MG63 (cell line): Measurements from ENCODE around the gene PDCD1LG2. TPM values are rescaled to one million over a fixed set of nuclear protein-coding genes. Genes with fewer than 3 reads are reported as not detected.
"Not testable (repeated sequence)": the region's sequence is repeated elsewhere in the genome, so short reads cannot be mapped to it uniquely, and the experiment has no call there.

ENCODE experiments used
- DNase-seq: peaks from one replicate; pipeline ENCODE4 v3.0.0-alpha.2; 2020
- H3K27me3 ChIP-seq: fragments of 250-450 bp; sonication (Bioruptor Pico); 2 replicates; pipeline ENCODE4 v1.5.1; 2020; ENCODE audit warnings: mild to moderate bottlenecking, moderate library complexity
- H3K36me3 ChIP-seq: fragments of 250-450 bp; sonication (Bioruptor Pico); 2 replicates; pipeline ENCODE4 v1.5.1; 2020; ENCODE audit warnings: mild to moderate bottlenecking, moderate library complexity
- H3K4me3 ChIP-seq: fragments of 250-450 bp; sonication (Bioruptor Pico); 2 replicates; pipeline ENCODE4 v1.5.1; 2020; ENCODE audit warnings: mild to moderate bottlenecking, moderate library complexity
- H3K9me3 ChIP-seq: fragments of 250-450 bp; sonication (Bioruptor Pico); 2 replicates; pipeline ENCODE4 v1.5.1; 2020; ENCODE audit warnings: mild to moderate bottlenecking, moderate library complexity
- total RNA-seq: library from RNA; depleted of rRNA; stranded (reverse); fragments of >200 nt; shearing (Covaris generic); gene quantifications from 2 replicates; pipeline ENCODE4 v1.2.3, GENCODE V29; 2014; ENCODE audit warnings: low replicate concordance

The PDCD1LG2 gene
- total RNA-seq, 1 experiment from 2014 or later: 0.82 TPM

- Histone ChIP-seq H3K9me3 (no peaks in the 10 kb centered on the region), H3K36me3 (no peaks in the 10 kb centered on the region), H3K4me3 (no peak overlapping the region), H3K27me3 (no peaks in the 10 kb centered on the region)
- no peak for DNase-seq
Measured at GRCh38 chr9:5569891-5570290, 59.6 kb downstream of the PDCD1LG2 start.

GRCh38 chr9:5571629-5572232 lies 61.4 kb downstream of the PDCD1LG2 start:
- no peaks in the 10 kb centered on the region for H3K9me3 ChIP-seq
- DNase-seq: no peak
- no peaks in the 10 kb centered on the region for H3K27me3 ChIP-seq
- H3K4me3 ChIP-seq: no peak overlapping the region
- H3K36me3 ChIP-seq: no peaks in the 10 kb centered on the region

GRCh38 chr9:5574097-5574496 lies 63.8 kb downstream of the PDCD1LG2 start:
- DNase-seq: no peak
- Histone ChIP-seq H3K27me3 (no peaks in the 10 kb centered on the region), H3K4me3 (no peak overlapping the region), H3K36me3 (no peaks in the 10 kb centered on the region), H3K9me3 (no peaks in the 10 kb centered on the region)

- Histone ChIP-seq H3K27me3 (no peaks in the 10 kb centered on the region), H3K9me3 (no peaks in the 10 kb centered on the region), H3K4me3 (no peak overlapping the region), H3K36me3 (no peaks in the 10 kb centered on the region)
- no peak for DNase-seq
Measured at GRCh38 chr9:5575000-5575399, 64.7 kb downstream of the PDCD1LG2 start.

- DNase-seq: no peak
- Histone ChIP-seq H3K4me3 (no peak overlapping the region), H3K27me3 (no peaks in the 10 kb centered on the region), H3K9me3 (no peaks in the 10 kb centered on the region), H3K36me3 (no peaks in the 10 kb centered on the region)
Measured at GRCh38 chr9:5577225-5577624, 66.9 kb downstream of the PDCD1LG2 start.

GRCh38 chr9:5578018-5578697 lies 67.8 kb downstream of the PDCD1LG2 start:
- Histone ChIP-seq H3K4me3 (no peak overlapping the region), H3K9me3 (no peaks in the 10 kb centered on the region), H3K27me3 (no peaks in the 10 kb centered on the region), H3K36me3 (no peaks in the 10 kb centered on the region)
- DNase-seq: no peak

- no peak for DNase-seq
- Histone ChIP-seq H3K4me3 (no peak overlapping the region), H3K36me3 (no peaks in the 10 kb centered on the region)
Measured at GRCh38 chr9:5578698-5579085, 68.4 kb downstream of the PDCD1LG2 start.

GRCh38 chr9:5579881-5580280 lies 69.5 kb downstream of the PDCD1LG2 start:
- Histone ChIP-seq H3K27me3 (no peaks in the 10 kb centered on the region), H3K9me3 (no peaks in the 10 kb centered on the region), H3K4me3 (no peak overlapping the region), H3K36me3 (no peaks in the 10 kb centered on the region)
- no peak for DNase-seq

More at GRCh38 chr9:5578698-5579085, 68.4 kb downstream of the PDCD1LG2 start:
- Histone ChIP-seq H3K9me3 (no peaks in the 10 kb centered on the region), H3K27me3 (no peaks in the 10 kb centered on the region)

GRCh38 chr9:5580650-5581049 lies 70.3 kb downstream of the PDCD1LG2 start:
- DNase-seq: no peak
- Histone ChIP-seq H3K36me3 (no peaks in the 10 kb centered on the region), H3K27me3 (no peaks in the 10 kb centered on the region), H3K9me3 (no peaks in the 10 kb centered on the region), H3K4me3 (no peak overlapping the region)

- not testable (repeated sequence) for H3K4me3 ChIP-seq, H3K36me3 ChIP-seq, DNase-seq, H3K9me3 ChIP-seq, H3K27me3 ChIP-seq
Measured at GRCh38 chr9:5581706-5582105, 71.4 kb downstream of the PDCD1LG2 start.

- Histone ChIP-seq H3K27me3 (no peaks in the 10 kb centered on the region), H3K4me3 (no peak overlapping the region), H3K36me3 (no peaks in the 10 kb centered on the region), H3K9me3 (no peaks in the 10 kb centered on the region)
- DNase-seq: no peak
Measured at GRCh38 chr9:5582835-5583195, 72.5 kb downstream of the PDCD1LG2 start.

- H3K4me3 ChIP-seq: no peak overlapping the region
Measured at GRCh38 chr9:5586391-5586802, 76.1 kb downstream of the PDCD1LG2 start.

GRCh38 chr9:5587024-5587423 lies 76.7 kb downstream of the PDCD1LG2 start:
- Histone ChIP-seq H3K27me3 (no peaks in the 10 kb centered on the region), H3K9me3 (no peaks in the 10 kb centered on the region), H3K36me3 (no peaks in the 10 kb centered on the region), H3K4me3 (no peak overlapping the region)
- DNase-seq: no peak

More at GRCh38 chr9:5586391-5586802, 76.1 kb downstream of the PDCD1LG2 start:
- H3K27me3 ChIP-seq: no peaks in the 10 kb centered on the region
- H3K36me3 ChIP-seq: no peaks in the 10 kb centered on the region
- H3K9me3 ChIP-seq: no peaks in the 10 kb centered on the region
- no peak for DNase-seq

- no peak overlapping the region for H3K4me3 ChIP-seq
- no peaks in the 10 kb centered on the region for H3K9me3 ChIP-seq
- H3K36me3 ChIP-seq: no peaks in the 10 kb centered on the region
- no peak for DNase-seq
- H3K27me3 ChIP-seq: no peaks in the 10 kb centered on the region
Measured at GRCh38 chr9:5592231-5592630, 81.9 kb downstream of the PDCD1LG2 start.

GRCh38 chr9:5592904-5593303 lies 82.6 kb downstream of the PDCD1LG2 start:
- Histone ChIP-seq H3K4me3 (no peak overlapping the region), H3K36me3 (no peaks in the 10 kb centered on the region), H3K27me3 (no peaks in the 10 kb centered on the region), H3K9me3 (no peaks in the 10 kb centered on the region)
- no peak for DNase-seq

GRCh38 chr9:5593904-5594303 lies 83.6 kb downstream of the PDCD1LG2 start:
- DNase-seq: no peak
- no peaks in the 10 kb centered on the region for H3K9me3 ChIP-seq
- H3K36me3 ChIP-seq: no peaks in the 10 kb centered on the region
- H3K27me3 ChIP-seq: no peaks in the 10 kb centered on the region
- no peak overlapping the region for H3K4me3 ChIP-seq

- Histone ChIP-seq H3K36me3 (no peaks in the 10 kb centered on the region), H3K9me3 (no peaks in the 10 kb centered on the region), H3K4me3 (no peak overlapping the region), H3K27me3 (no peaks in the 10 kb centered on the region)
- no peak for DNase-seq
Measured at GRCh38 chr9:5596173-5596572, 85.8 kb downstream of the PDCD1LG2 start.
